Body of pancreas (tissue), 4 donors: ENCODE measurements around the gene DDA1.

Experiments
- CTCF ChIP-seq, 7 experiments: fragments of 450-650 bp in 4 of 7; fragments of 200-600 bp in 3 of 7; sonication (generic) in 3 of 7; IDR thresholded peaks; one replicate each; pipeline ENCODE4 v1.5.1; 2016 to 2019; ENCODE audit warnings: antibody characterized with exemption in 7 of 7
- POLR2A ChIP-seq, 3 donors: fragments of 450-650 bp; IDR thresholded peaks; one replicate each; pipeline ENCODE4 v1.6.1; 2016; ENCODE audit warnings: antibody characterized with exemption in 3 of 3, mild to moderate bottlenecking in 2 of 3

- TF ChIP-seq POLR2A (IDR thresholded peaks at IDR 0.05) (peak in 2 of 3 donors; percentile 76 to 79), CTCF (IDR thresholded peaks at IDR 0.05) (peak; percentile 64 to 98 (median 97))
Measured at GRCh38 chr19:17305517-17306284, 3.7 kb upstream of the DDA1 start, which contains the start of gene MRPL34.
